Body of pancreas (tissue), 2 donors: ENCODE measurements around the gene CBY3. TPM values are rescaled to one million over a fixed set of nuclear protein-coding genes. Genes with fewer than 3 reads are reported as not detected.

Experiments
- small RNA-seq: library from RNA; depleted of rRNA; stranded (forward); fragments of <200 nt; gene quantifications from one replicate; pipeline ENCODE3, GENCODE V24; 2016
- total RNA-seq, 2 donors: library from RNA; depleted of rRNA; stranded (reverse); fragments of >200 nt; gene quantifications; one replicate each; pipeline ENCODE4 v1.1.0, GENCODE V29; 2016

CBY3 gene
- total RNA-seq, 2 donors from 2014 or later = not detected

Small RNA genes within 50 kb of the gene (small RNA-seq; reads per million reads assigned to genes)
- not detected for gene RF00017

Other genes starting within 250 kb of the CBY3 start
- gene RUFY1, start 130.5 kb downstream of the CBY3 start, total RNA-seq = 10 to 100 TPM; 26.2 to 38.2 TPM
- 100 to 1,000 TPM; 335 to 732 TPM for gene HNRNPH1, start 57.4 kb downstream of the CBY3 start, total RNA-seq
- 100 to 1,000 TPM; 262 to 401 TPM for gene CANX, start 17.9 kb upstream of the CBY3 start, total RNA-seq
- gene MAML1, start 51.8 kb upstream of the CBY3 start, total RNA-seq = 10 to 100 TPM; 18.1 to 18.2 TPM
- gene LTC4S, start 113.0 kb upstream of the CBY3 start, total RNA-seq = 10 to 100 TPM; 10.6 to 16.2 TPM
- 10 to 100 TPM; 89.0 to 90.0 TPM for gene MGAT4B, start 125.8 kb upstream of the CBY3 start, total RNA-seq
- gene SQSTM1, start 139.9 kb upstream of the CBY3 start, total RNA-seq = 100 to 1,000 TPM; 249 to 606 TPM
- gene MRNIP, start 177.8 kb upstream of the CBY3 start, total RNA-seq = 10 to 100 TPM; 23.4 to 34.8 TPM
- gene TBC1D9B, start 226.9 kb upstream of the CBY3 start, total RNA-seq = 100 to 1,000 TPM in 1 of 2 donors, 10 to 100 TPM in 1; 69.8 to 121 TPM